Neural crest cell (in vitro differentiated cells): Measurements from ENCODE around the gene NDST1. TPM values are rescaled to one million over a fixed set of nuclear protein-coding genes. Genes with fewer than 3 reads are reported as not detected.

ENCODE experiments used
- DNase-seq: peaks from one replicate; pipeline ENCODE4 v3.0.0; 2021; ENCODE audit warnings: low read depth, mixed read lengths, low spot score
- H3K27ac Mint-ChIP-seq: one replicate; pipeline ENCODE4 v1.8.0; 2021; ENCODE audit warnings: mild to moderate bottlenecking, mixed read lengths; ENCODE audit not compliant: unreplicated experiment
- H3K27me3 Mint-ChIP-seq: 2 replicates; pipeline ENCODE4 v1.8.0; 2021; ENCODE audit warnings: low read depth, mild to moderate bottlenecking, mixed read lengths
- H3K36me3 Mint-ChIP-seq: 2 replicates; pipeline ENCODE4 v1.8.0; 2021; ENCODE audit warnings: low read depth, mild to moderate bottlenecking, mixed read lengths
- H3K4me1 Mint-ChIP-seq: 2 replicates; pipeline ENCODE4 v1.8.0; 2021; ENCODE audit warnings: mixed read lengths
- H3K4me3 Mint-ChIP-seq: one replicate; pipeline ENCODE4 v1.8.0; 2021; ENCODE audit warnings: mild to moderate bottlenecking, mixed read lengths
- H3K9me3 Mint-ChIP-seq: 2 replicates; pipeline ENCODE4 v1.8.0; 2021; ENCODE audit warnings: mixed read lengths
- CTCF ChIP-seq: fragments of 200-600 bp; sonication (generic); conservative IDR thresholded peaks from 2 replicates; pipeline ENCODE4 v1.5.0; 2021; ENCODE audit warnings: antibody characterized with exemption, mild to moderate bottlenecking
- total RNA-seq: library from RNA; stranded (reverse); gene quantifications from 2 replicates; pipeline ENCODE4 v1.2.1, GENCODE V29; 2021

Gene NDST1
- total RNA-seq, 1 donor from 2014 or later = 112 TPM

GRCh38 chr5:150577378-150578139 lies 69.6 kb downstream of the NDST1 start:
- TF ChIP-seq CTCF = no peak
- no peak for DNase-seq
- H3K27ac Mint-ChIP-seq = peak overlapping the region; percentile 62
- no peaks in the 10 kb centered on the region for H3K36me3 Mint-ChIP-seq
- no peaks in the 10 kb centered on the region for H3K9me3 Mint-ChIP-seq
- no peaks in the 10 kb centered on the region for H3K27me3 Mint-ChIP-seq
- no peak overlapping the region for H3K4me3 Mint-ChIP-seq
- peaks cover 8% of the 10 kb centered on the region for H3K4me1 Mint-ChIP-seq

- TF ChIP-seq CTCF = no peak
- Mint-ChIP-seq H3K4me3 (no peak overlapping the region), H3K4me1 (peaks cover 8% of the 10 kb centered on the region), H3K27ac (no peak overlapping the region), H3K27me3 (no peaks in the 10 kb centered on the region), H3K36me3 (no peaks in the 10 kb centered on the region), H3K9me3 (no peaks in the 10 kb centered on the region)
- no peak for DNase-seq
Measured at GRCh38 chr5:150578781-150579461, 71.0 kb downstream of the NDST1 start.

GRCh38 chr5:150579462-150580400 lies 71.8 kb downstream of the NDST1 start:
- Mint-ChIP-seq H3K36me3 (no peaks in the 10 kb centered on the region), H3K9me3 (no peaks in the 10 kb centered on the region), H3K4me1 (peaks cover 8% of the 10 kb centered on the region), H3K27ac (no peak overlapping the region), H3K27me3 (no peaks in the 10 kb centered on the region), H3K4me3 (no peak overlapping the region)
- no peak for DNase-seq
- TF ChIP-seq CTCF = no peak

GRCh38 chr5:150580917-150581316 lies 73.0 kb downstream of the NDST1 start:
- Mint-ChIP-seq H3K4me3 (no peak overlapping the region), H3K27me3 (no peaks in the 10 kb centered on the region), H3K36me3 (no peaks in the 10 kb centered on the region), H3K4me1 (peaks cover 8% of the 10 kb centered on the region), H3K27ac (no peak overlapping the region), H3K9me3 (no peaks in the 10 kb centered on the region)
- DNase-seq = no peak
- no peak for TF ChIP-seq CTCF
